Nephron progenitor cell (in vitro differentiated cells): ENCODE results near the gene SORBS1.

Experiments used
- DNase-seq: peaks from one replicate; pipeline ENCODE4 v3.0.0; 2021
- H3K27ac Mint-ChIP-seq: 2 replicates; pipeline ENCODE4 v1.8.0; 2021; ENCODE audit warnings: mild to moderate bottlenecking, moderate library complexity, mixed read lengths
- H3K27me3 Mint-ChIP-seq: 2 replicates; pipeline ENCODE4 v1.8.0; 2021; ENCODE audit warnings: mild to moderate bottlenecking, low read depth, mixed read lengths; ENCODE audit not compliant: poor library complexity
- H3K36me3 Mint-ChIP-seq: 2 replicates; pipeline ENCODE4 v1.8.0; 2021; ENCODE audit warnings: low read depth, mixed read lengths
- H3K4me1 Mint-ChIP-seq: 2 replicates; pipeline ENCODE4 v1.8.0; 2021; ENCODE audit warnings: mixed read lengths
- H3K4me3 Mint-ChIP-seq: 2 replicates; pipeline ENCODE4 v1.8.0; 2021; ENCODE audit warnings: mild to moderate bottlenecking, moderate library complexity, mixed read lengths
- H3K9me3 Mint-ChIP-seq: 2 replicates; pipeline ENCODE4 v1.8.0; 2021; ENCODE audit warnings: mild to moderate bottlenecking, moderate library complexity, mixed read lengths
- TF ChIP-seq, protein P1 (sequence below): fragments of 200-600 bp; sonication (generic); IDR thresholded peaks from 2 replicates; pipeline ENCODE4 v1.5.0; 2021; ENCODE audit warnings: antibody characterized with exemption

SORBS1 gene

DNA sequence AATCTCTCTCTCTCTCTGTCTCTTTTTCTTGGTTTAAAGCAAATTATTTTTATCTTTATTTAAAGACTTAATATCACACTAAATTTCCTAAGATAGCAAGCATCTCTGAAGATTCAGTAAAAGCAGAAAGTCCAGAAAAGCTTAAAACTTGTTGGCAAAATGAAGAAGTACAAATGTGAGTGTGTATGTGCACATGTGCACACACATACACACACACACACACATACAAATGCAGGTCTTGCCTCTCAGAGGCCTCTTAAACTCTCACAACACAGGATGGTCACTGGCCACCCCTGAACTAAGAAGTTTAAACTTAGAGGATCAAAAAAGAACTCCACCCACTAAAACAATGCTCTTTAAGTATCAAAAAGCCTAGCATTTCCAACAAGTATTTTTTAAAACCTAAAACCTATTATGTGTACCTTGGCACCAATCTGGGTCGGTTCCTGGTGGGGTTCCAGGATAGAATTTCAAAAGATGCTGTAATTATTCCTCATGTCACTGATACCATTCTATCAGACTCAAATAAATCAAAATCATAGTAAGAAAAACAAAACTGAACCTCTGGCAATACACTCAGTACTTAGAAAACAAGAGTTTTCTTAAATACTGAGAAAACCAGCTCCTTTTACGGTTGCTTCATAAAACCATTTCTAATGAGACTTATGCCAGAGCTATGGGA is 55.0 kb downstream of the SORBS1 start:
- no peak for DNase-seq
- H3K27ac Mint-ChIP-seq: peak overlapping the region; percentile 78
- H3K9me3 Mint-ChIP-seq: no peaks in the 10 kb centered on the region
- TF ChIP-seq, protein P1, sequence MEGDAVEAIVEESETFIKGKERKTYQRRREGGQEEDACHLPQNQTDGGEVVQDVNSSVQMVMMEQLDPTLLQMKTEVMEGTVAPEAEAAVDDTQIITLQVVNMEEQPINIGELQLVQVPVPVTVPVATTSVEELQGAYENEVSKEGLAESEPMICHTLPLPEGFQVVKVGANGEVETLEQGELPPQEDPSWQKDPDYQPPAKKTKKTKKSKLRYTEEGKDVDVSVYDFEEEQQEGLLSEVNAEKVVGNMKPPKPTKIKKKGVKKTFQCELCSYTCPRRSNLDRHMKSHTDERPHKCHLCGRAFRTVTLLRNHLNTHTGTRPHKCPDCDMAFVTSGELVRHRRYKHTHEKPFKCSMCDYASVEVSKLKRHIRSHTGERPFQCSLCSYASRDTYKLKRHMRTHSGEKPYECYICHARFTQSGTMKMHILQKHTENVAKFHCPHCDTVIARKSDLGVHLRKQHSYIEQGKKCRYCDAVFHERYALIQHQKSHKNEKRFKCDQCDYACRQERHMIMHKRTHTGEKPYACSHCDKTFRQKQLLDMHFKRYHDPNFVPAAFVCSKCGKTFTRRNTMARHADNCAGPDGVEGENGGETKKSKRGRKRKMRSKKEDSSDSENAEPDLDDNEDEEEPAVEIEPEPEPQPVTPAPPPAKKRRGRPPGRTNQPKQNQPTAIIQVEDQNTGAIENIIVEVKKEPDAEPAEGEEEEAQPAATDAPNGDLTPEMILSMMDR: no peak
- H3K4me3 Mint-ChIP-seq: no peak overlapping the region
- no peaks in the 10 kb centered on the region for H3K27me3 Mint-ChIP-seq
- H3K36me3 Mint-ChIP-seq: no peaks in the 10 kb centered on the region
- H3K4me1 Mint-ChIP-seq: peaks cover 81% of the 10 kb centered on the region

DNA sequence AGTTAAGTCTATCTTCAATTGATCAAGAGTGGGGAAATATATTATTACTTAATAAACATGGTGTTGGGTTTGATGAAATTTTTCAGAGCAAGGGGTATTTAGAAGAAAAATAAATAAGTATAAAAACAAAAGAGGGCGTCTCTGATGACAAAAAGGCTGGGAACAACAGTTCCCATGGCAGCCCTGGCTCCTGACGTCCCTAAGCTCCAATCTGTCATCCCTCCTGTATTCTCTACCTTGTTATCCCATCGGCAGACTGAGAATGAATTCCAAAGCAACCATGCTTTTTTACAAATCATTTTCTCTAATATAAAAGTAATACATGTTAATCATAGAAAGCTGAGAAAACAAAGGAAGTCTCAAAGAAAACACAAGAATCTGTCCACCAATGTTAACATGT is 55.5 kb downstream of the SORBS1 start:
- Mint-ChIP-seq H3K9me3 (no peaks in the 10 kb centered on the region), H3K4me3 (no peak overlapping the region), H3K4me1 (peaks cover 80% of the 10 kb centered on the region), H3K36me3 (no peaks in the 10 kb centered on the region), H3K27ac (no peak overlapping the region), H3K27me3 (no peaks in the 10 kb centered on the region)
- DNase-seq: no peak
- TF ChIP-seq, protein P1: no peak

DNA sequence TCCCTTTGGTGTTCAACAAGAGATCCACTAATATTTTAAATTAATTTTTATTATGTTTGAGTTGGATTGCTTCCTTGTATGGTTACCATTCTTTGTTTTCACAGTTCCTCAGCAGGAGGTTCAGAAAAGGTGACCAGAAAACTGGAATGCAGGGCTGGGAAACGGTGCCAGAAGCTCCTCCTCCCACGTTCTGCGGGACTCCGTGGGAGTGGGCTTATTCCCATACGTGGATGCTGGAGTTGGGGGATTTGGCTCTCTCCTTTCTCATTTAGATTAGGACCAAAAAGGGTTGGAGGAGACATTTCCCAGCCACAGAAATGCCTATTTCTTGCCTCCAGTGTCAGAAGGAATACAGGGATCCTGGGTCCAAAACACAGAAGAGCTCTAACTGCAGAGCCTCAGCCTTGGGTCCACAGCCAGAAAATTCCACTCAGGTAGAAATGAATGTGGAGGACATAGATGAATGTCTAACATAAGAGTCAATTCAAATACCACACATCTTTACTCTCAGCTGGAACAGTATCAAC is 56.0 kb downstream of the SORBS1 start:
- H3K4me3 Mint-ChIP-seq: no peak overlapping the region
- H3K36me3 Mint-ChIP-seq: no peaks in the 10 kb centered on the region
- no peaks in the 10 kb centered on the region for H3K9me3 Mint-ChIP-seq
- peaks cover 79% of the 10 kb centered on the region for H3K4me1 Mint-ChIP-seq
- no peak overlapping the region for H3K27ac Mint-ChIP-seq
- H3K27me3 Mint-ChIP-seq: no peaks in the 10 kb centered on the region
- peak; percentile 12 for DNase-seq
- TF ChIP-seq, protein P1: no peak

DNA sequence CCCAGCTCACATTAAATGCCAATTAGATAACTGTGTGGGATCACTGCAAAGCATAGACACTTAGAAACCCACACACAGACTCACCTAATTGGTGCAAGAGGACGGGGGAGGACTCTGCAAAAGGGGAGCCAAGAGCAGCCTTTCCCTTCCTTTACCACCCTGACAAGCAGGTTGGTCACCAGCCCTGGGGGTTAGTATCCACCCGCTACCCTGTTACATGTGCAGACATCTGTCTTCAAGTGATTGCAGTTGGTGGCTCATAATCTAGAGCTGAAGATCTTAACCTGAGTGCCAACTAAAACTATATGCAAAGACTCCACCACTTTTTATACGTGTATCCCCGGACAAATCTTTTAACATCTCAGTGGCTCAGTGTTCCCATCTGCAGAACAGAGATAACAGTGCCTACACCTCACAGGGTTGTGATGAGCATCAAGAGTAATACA is 56.9 kb downstream of the SORBS1 start:
- TF ChIP-seq, protein P1: no peak
- DNase-seq: no peak
- H3K27me3 Mint-ChIP-seq: no peaks in the 10 kb centered on the region

DNA sequence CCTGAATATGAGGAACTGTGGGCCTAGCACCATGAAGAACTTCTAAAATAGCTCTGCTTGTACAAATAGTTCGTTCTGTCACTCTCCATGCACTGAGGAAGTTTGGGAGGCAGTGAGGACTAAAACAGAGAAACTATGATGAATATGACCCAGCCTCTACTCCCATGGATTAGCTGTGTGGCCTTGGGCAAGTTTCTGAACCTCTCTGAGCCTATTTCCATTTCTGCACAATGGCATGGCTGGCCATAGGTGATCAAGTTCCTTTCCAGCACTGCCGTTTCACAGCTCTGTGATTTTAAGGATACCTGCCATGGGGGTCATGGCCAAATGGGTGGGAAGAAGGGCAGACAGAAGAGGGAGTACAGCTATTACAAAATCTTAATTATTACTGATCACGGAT is 57.6 kb downstream of the SORBS1 start:
- TF ChIP-seq, protein P1: no peak
- DNase-seq: no peak
- H3K36me3 Mint-ChIP-seq: no peaks in the 10 kb centered on the region
- H3K27me3 Mint-ChIP-seq: no peaks in the 10 kb centered on the region
- H3K27ac Mint-ChIP-seq: no peak overlapping the region
- peaks cover 73% of the 10 kb centered on the region for H3K4me1 Mint-ChIP-seq
- H3K9me3 Mint-ChIP-seq: no peaks in the 10 kb centered on the region
- no peak overlapping the region for H3K4me3 Mint-ChIP-seq

More for the DNA sequence above, 56.9 kb downstream of the SORBS1 start:
- Mint-ChIP-seq H3K4me1 (peaks cover 80% of the 10 kb centered on the region), H3K27ac (no peak overlapping the region), H3K4me3 (no peak overlapping the region), H3K9me3 (no peaks in the 10 kb centered on the region), H3K36me3 (no peaks in the 10 kb centered on the region)

DNA sequence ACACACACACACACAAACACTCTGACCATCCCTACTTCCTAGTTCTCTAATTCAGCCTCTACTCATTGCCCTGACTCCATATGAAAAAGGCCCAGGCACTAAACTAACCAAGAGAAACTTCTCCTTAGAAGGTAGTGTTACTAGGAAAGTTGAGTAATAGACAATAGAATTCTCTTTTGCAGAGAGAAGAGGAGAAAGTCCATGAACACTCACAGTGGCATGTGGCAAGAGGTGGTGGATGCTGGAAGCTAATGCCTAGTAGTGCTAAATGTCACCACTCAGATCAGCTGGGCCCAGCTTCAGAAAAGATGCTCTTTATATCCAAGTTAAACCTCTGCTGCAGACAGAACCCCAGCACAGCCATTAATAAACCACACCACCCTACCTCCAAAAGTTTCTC is 58.2 kb downstream of the SORBS1 start:
- TF ChIP-seq, protein P1: no peak
- H3K4me1 Mint-ChIP-seq: peaks cover 68% of the 10 kb centered on the region
- H3K36me3 Mint-ChIP-seq: no peaks in the 10 kb centered on the region
- DNase-seq: no peak
- no peak overlapping the region for H3K27ac Mint-ChIP-seq
- H3K4me3 Mint-ChIP-seq: no peak overlapping the region
- no peaks in the 10 kb centered on the region for H3K9me3 Mint-ChIP-seq
- H3K27me3 Mint-ChIP-seq: no peaks in the 10 kb centered on the region
